ENCODE measurements around the gene TP53I11. TPM values are rescaled to one million over a fixed set of nuclear protein-coding genes. Genes with fewer than 3 reads are reported as not detected.

TP53I11 gene
- total and polyA plus RNA-seq, 10 donors, result 10.2 to 169 (median 96.2) TPM

DNA sequence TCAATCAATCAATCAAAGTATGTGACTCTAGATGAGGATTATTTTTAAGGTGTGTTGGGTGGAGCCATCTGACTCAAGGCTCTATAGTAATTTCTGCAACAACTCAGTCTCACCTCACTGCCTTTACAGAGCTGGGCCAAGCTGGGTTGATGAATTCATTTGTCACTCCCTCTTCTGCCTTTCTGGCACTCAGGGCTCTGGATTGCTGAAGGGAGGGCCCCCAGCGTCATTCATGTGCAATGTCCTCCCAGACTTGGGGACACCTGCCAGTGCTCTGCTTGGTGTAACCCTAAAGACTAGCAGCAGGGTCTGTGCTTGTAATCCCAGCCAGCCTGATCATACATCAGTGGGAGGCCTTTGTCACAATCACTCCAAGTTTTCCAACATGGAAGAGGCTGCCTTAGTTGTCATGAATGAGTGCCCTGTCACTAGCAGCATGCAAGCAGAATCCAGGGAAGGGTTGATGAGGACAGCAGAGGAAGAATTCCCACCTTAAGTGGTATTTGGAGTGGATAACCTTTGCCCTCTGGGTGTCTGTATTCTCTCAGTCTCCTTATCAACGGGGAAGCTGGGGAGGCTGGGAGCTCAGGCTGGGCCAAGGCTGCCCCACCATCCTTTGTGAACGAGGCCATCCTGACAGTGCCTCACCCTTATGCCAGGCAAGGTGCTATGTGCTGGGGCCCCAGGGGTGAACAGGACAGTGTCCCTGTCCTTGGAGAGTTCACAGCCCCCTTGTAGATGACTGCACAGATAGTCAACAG is 2.0 kb upstream of the TP53I11 start:
- DNase-seq, result no peak
- Histone ChIP-seq H3K4me1 (peaks cover 17 to 96% (median 63%) of the 10 kb centered on the region in 6 donors), H3K4me3 (no peak overlapping the region), H3K36me3 (no peaks in the 10 kb centered on the region), H3K27ac (peak overlapping the region in 2 of 8 donors; percentile 92 to 97), H3K27me3 (replicated peaks in 1 of 7) (peaks cover 0 to 16% (median 0%) of the 10 kb centered on the region in 7 donors), H3K9me3 (no peaks in the 10 kb centered on the region)
- intact Hi-C loops (cut with DNase I; ENCODE audit: low total_unique reads), result no loop called here
- 72 to 77% (median 76%) methylated on average over 3 of the region's 3 CpGs for WGBS, 5 donors
- TF ChIP-seq POLR2A (IDR thresholded peaks at IDR 0.05) (no peak), POLR2AphosphoS5 (IDR thresholded peaks at IDR 0.05) (no peak)
- TF ChIP-seq, protein P1, sequence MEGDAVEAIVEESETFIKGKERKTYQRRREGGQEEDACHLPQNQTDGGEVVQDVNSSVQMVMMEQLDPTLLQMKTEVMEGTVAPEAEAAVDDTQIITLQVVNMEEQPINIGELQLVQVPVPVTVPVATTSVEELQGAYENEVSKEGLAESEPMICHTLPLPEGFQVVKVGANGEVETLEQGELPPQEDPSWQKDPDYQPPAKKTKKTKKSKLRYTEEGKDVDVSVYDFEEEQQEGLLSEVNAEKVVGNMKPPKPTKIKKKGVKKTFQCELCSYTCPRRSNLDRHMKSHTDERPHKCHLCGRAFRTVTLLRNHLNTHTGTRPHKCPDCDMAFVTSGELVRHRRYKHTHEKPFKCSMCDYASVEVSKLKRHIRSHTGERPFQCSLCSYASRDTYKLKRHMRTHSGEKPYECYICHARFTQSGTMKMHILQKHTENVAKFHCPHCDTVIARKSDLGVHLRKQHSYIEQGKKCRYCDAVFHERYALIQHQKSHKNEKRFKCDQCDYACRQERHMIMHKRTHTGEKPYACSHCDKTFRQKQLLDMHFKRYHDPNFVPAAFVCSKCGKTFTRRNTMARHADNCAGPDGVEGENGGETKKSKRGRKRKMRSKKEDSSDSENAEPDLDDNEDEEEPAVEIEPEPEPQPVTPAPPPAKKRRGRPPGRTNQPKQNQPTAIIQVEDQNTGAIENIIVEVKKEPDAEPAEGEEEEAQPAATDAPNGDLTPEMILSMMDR (IDR thresholded peaks at IDR 0.05 in 8 of 11, conservative IDR thresholded peaks at IDR 0.05 in 3 of 11), result no peak

DNA sequence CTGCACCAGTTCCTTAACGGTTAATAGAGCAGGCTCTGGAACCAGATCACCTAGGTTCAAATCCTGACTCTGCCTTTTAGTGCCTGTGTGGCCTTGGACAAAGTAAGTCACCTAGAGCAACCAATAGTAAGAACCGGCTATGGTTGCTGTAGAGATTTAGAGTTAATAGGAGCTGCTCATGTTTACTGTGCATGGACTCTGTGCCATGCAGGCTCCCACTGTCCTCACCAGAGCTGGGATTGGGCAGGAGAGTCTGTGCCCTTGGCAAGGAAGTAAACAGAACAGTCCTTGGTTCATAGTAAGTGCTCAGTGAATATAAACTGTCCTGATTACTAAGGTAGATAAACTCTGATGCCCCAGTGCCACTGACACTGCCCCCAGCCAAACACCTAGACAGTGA is 1.4 kb upstream of the TP53I11 start:
- Histone ChIP-seq H3K27ac (peak overlapping the region in 2 of 8 donors; percentile 92 to 97), H3K27me3 (replicated peaks in 1 of 7) (peaks cover 0 to 16% (median 0%) of the 10 kb centered on the region in 7 donors), H3K4me1 (peaks cover 21 to 97% (median 67%) of the 10 kb centered on the region in 6 donors), H3K36me3 (peaks cover 0 to 4% (median 0%) of the 10 kb centered on the region in 6 donors), H3K4me3 (no peak overlapping the region), H3K9me3 (no peaks in the 10 kb centered on the region)
- TF ChIP-seq, protein P1 (IDR thresholded peaks at IDR 0.05 in 8 of 11, conservative IDR thresholded peaks at IDR 0.05 in 3 of 11), result no peak
- TF ChIP-seq POLR2A (IDR thresholded peaks at IDR 0.05), result no peak
- no peak for TF ChIP-seq POLR2AphosphoS5 (IDR thresholded peaks at IDR 0.05)
- intact Hi-C loops (cut with DNase I; ENCODE audit: low total_unique reads), result no loop called here
- 40 to 93% (median 84%) methylated on average over 1 to 2 of the region's 2 CpGs for WGBS, 5 donors
- DNase-seq, result no peak

DNA sequence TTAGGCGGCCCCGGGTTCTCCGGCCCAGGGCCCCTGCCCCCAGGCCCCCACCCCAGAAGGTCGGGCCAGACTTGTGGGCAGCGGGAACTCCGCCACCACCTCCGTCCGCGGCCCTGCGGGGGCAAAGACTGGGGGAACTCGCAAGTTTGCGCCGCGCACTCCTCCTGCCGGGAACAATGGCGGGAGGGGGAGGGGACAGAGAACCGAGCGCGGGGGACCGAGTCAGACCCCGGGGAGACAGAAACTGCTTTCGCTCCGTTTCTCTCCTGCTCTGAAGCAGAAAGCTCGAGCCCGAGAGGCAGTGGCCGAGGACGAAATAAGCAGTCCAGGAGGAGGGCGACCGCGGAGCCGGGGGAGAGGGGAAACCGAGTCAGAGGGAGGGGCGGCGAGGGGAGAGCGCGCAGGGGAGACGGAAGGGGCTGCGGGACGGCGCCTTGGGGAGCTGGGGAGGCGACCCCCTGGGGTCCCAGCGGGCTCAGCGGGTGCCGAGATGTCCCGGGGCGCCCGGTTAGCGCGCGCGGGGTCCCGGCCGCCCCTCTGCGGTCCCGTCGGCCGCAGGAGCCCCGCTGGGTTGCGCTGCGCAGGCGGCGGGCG is 555 bp downstream of the TP53I11 start:
- 0 to 1% (median 0%) methylated on average over 18 to 63 of the region's 63 CpGs for WGBS, 5 donors
- Histone ChIP-seq H3K27ac (peak overlapping the region; percentile 80 to 97 (median 92)), H3K4me3 (peak overlapping the region; percentile 72 to 97 (median 85)), H3K4me1 (peaks cover 34 to 97% (median 75%) of the 10 kb centered on the region in 6 donors), H3K27me3 (replicated peaks in 1 of 7) (peaks cover 0 to 16% (median 0%) of the 10 kb centered on the region in 7 donors), H3K36me3 (peaks cover 0 to 23% (median 4%) of the 10 kb centered on the region in 6 donors), H3K9me3 (no peaks in the 10 kb centered on the region)
- intact Hi-C loops (cut with DNase I; ENCODE audit: low total_unique reads), result no loop called here
- no peak for TF ChIP-seq POLR2AphosphoS5 (IDR thresholded peaks at IDR 0.05)
- TF ChIP-seq, protein P1 (IDR thresholded peaks at IDR 0.05 in 8 of 11, conservative IDR thresholded peaks at IDR 0.05 in 3 of 11), result no peak
- TF ChIP-seq POLR2A (IDR thresholded peaks at IDR 0.05), result no peak
- DNase-seq, result peak; percentile 91

Data from spleen (tissue), 11 donors.